Neuronal stem cell (in vitro differentiated cells): ENCODE measurements around the gene OR10H2.

Experiments
- DNase-seq: peaks from one replicate; pipeline ENCODE4 v3.0.0-alpha.2; 2013; ENCODE audit warnings: low spot score
- H2AFZ ChIP-seq: one replicate; pipeline ENCODE4 v1.6.1; 2013; ENCODE audit warnings: mild to moderate bottlenecking, low read length, inconsistent platforms
- H2AK5ac ChIP-seq: 2 replicates; pipeline ENCODE4 v1.6.1; 2013; ENCODE audit warnings: low read depth, mild to moderate bottlenecking, inconsistent platforms, low read length, moderate library complexity, mixed read lengths
- H2BK120ac ChIP-seq: 2 replicates; pipeline ENCODE4 v1.6.1; 2013; ENCODE audit warnings: low read depth, mild to moderate bottlenecking, inconsistent platforms, low read length, moderate library complexity, mixed read lengths
- H2BK12ac ChIP-seq: one replicate; pipeline ENCODE4 v1.6.1; 2013; ENCODE audit warnings: low read length, inconsistent platforms
- H2BK15ac ChIP-seq: 2 replicates; pipeline ENCODE4 v1.6.1; 2013; ENCODE audit warnings: mild to moderate bottlenecking, low read length, inconsistent platforms, mixed read lengths
- H2BK5ac ChIP-seq: one replicate; pipeline ENCODE4 v1.6.1; 2013; ENCODE audit warnings: inconsistent platforms, mild to moderate bottlenecking, low read length, moderate library complexity
- H3K14ac ChIP-seq: one replicate; pipeline ENCODE4 v1.6.1; 2013; ENCODE audit warnings: low read length, inconsistent platforms
- H3K18ac ChIP-seq: 2 replicates; pipeline ENCODE4 v1.6.1; 2013; ENCODE audit warnings: low read length, inconsistent platforms
- H3K23ac ChIP-seq: 2 replicates; pipeline ENCODE4 v1.6.1; 2013; ENCODE audit warnings: low read depth, mild to moderate bottlenecking, mixed read lengths, low read length, inconsistent platforms; ENCODE audit not compliant: poor library complexity
- H3K27ac ChIP-seq: replicated peaks from 3 replicates; pipeline ENCODE4 v1.5.1; 2013; ENCODE audit warnings: low read length, inconsistent platforms
- H3K27me3 ChIP-seq, 3 experiments: 2 replicates each; pipeline ENCODE4 v1.6.1; 2013; ENCODE audit warnings: low read length in 3 of 3, mild to moderate bottlenecking in 2 of 3, inconsistent platforms in 1 of 3, low read depth in 1 of 3, mixed read lengths in 1 of 3, moderate library complexity in 1 of 3; ENCODE audit not compliant: control insufficient read depth in 3 of 3, insufficient read depth in 3 of 3
- H3K36me3 ChIP-seq, 2 donors: replicated peaks in 1 of 2; 2 replicates each; pipeline ENCODE4 v1.6.1; 2013; ENCODE audit warnings: low read length in 2 of 2; ENCODE audit not compliant: control insufficient read depth in 2 of 2, insufficient read depth in 2 of 2
- H3K4ac ChIP-seq: 2 replicates; pipeline ENCODE4 v1.6.1; 2013; ENCODE audit warnings: inconsistent platforms, mild to moderate bottlenecking, low read length, moderate library complexity
- H3K4me1 ChIP-seq, 2 donors: 1 replicate in 1 of 2; 2 replicates in 1 of 2; pipeline ENCODE4 v1.6.1; 2013; ENCODE audit warnings: low read length in 2 of 2, low read depth in 1 of 2; ENCODE audit not compliant: control insufficient read depth in 2 of 2, insufficient read depth in 1 of 2
- H3K4me2 ChIP-seq: one replicate; pipeline ENCODE4 v1.6.1; 2013; ENCODE audit warnings: mild to moderate bottlenecking, low read length, inconsistent platforms; ENCODE audit not compliant: insufficient read depth, poor library complexity, severe bottlenecking
- H3K4me3 ChIP-seq, 2 donors: 2 replicates each; pipeline ENCODE4 v1.5.1; 2013; ENCODE audit warnings: low read length in 2 of 2, mild to moderate bottlenecking in 2 of 2, inconsistent platforms in 1 of 2, moderate library complexity in 1 of 2
- H3K79me1 ChIP-seq: one replicate; pipeline ENCODE4 v1.6.1; 2013; ENCODE audit warnings: low read depth, mild to moderate bottlenecking, inconsistent platforms, low read length, moderate library complexity
- H3K9ac ChIP-seq: one replicate; pipeline ENCODE4 v1.6.1; 2013; ENCODE audit warnings: mild to moderate bottlenecking, low read depth, low read length, inconsistent platforms; ENCODE audit not compliant: poor library complexity
- H3K9me3 ChIP-seq, 2 donors: replicated peaks in 1 of 2; 2 replicates each; pipeline versions ENCODE3 to v1.6.1; 2013; ENCODE audit warnings: low read length in 2 of 2, mild to moderate bottlenecking in 2 of 2, inconsistent platforms in 1 of 2, low read depth in 1 of 2, mixed read lengths in 1 of 2, moderate library complexity in 1 of 2; ENCODE audit not compliant: control insufficient read depth in 2 of 2, insufficient read depth in 1 of 2
- H4K8ac ChIP-seq: one replicate; pipeline ENCODE4 v1.6.1; 2013; ENCODE audit warnings: low read depth, mild to moderate bottlenecking, inconsistent platforms, low read length, moderate library complexity
- H4K91ac ChIP-seq: one replicate; pipeline ENCODE4 v1.6.1; 2013; ENCODE audit warnings: low read length, low read depth, mild to moderate bottlenecking, inconsistent platforms; ENCODE audit not compliant: poor library complexity
- WGBS, 2 donors: extraction: QIAGEN DNeasy Blood & Tissue Kit; methylation state at CpG; one replicate each; pipeline ENCODE4 v1.1.7; 2013; ENCODE audit warnings: missing lambda C conversion rate in 2 of 2, mixed read lengths in 1 of 2; ENCODE audit not compliant: insufficient read length in 2 of 2, insufficient replicate concordance in 1 of 2; ENCODE audit errors: extremely low coverage in 2 of 2; 5-methylcytosine and 5-hydroxymethylcytosine counted together

Gene OR10H2

GRCh38 chr19:15775249-15775648 is 47.4 kb downstream of the OR10H2 start:
- WGBS, 2 donors: no CpG with 5 or more reads among the region's 2 CpGs
- H2AFZ ChIP-seq: no peak overlapping the region
- no peaks in the 10 kb centered on the region for H3K36me3 ChIP-seq
- H3K14ac ChIP-seq: no peak overlapping the region
- H3K27ac ChIP-seq: no peak overlapping the region
- no peak overlapping the region for H2BK120ac ChIP-seq
- peaks cover 0 to 7% of the 10 kb centered on the region in 2 donors for H3K4me1 ChIP-seq
- H4K8ac ChIP-seq: no peak overlapping the region
- no peak overlapping the region for H2BK12ac ChIP-seq
- no peak overlapping the region for H3K23ac ChIP-seq
- no peak for DNase-seq
- H2BK5ac ChIP-seq: no peak overlapping the region
- no peak overlapping the region for H3K4me3 ChIP-seq
- no peak overlapping the region for H4K91ac ChIP-seq
- H3K4me2 ChIP-seq: no peak overlapping the region
- H3K18ac ChIP-seq: no peak overlapping the region
- H2AK5ac ChIP-seq: no peak overlapping the region
- no peaks in the 10 kb centered on the region for H3K27me3 ChIP-seq
- H3K4ac ChIP-seq: no peak overlapping the region
- no peaks in the 10 kb centered on the region for H3K79me1 ChIP-seq
- peaks cover 0 to 34% of the 10 kb centered on the region in 2 donors for H3K9me3 ChIP-seq
- H3K9ac ChIP-seq: no peak overlapping the region
- H2BK15ac ChIP-seq: no peak overlapping the region

GRCh38 chr19:15776264-15776663 is 48.4 kb downstream of the OR10H2 start:
- no CpG with 5 or more reads among the region's 4 CpGs for WGBS, 2 donors
- Histone ChIP-seq H3K4me3 (peak overlapping the region in 1 of 2 donors; percentile 28), H3K9me3 (peaks cover 0 to 35% of the 10 kb centered on the region in 2 donors)

GRCh38 chr19:15776991-15777970 is 49.5 kb downstream of the OR10H2 start:
- WGBS, 2 donors: no CpG with 5 or more reads among the region's 9 CpGs
- no peaks in the 10 kb centered on the region for H3K79me1 ChIP-seq
- no peak overlapping the region for H2AK5ac ChIP-seq
- H4K91ac ChIP-seq: no peak overlapping the region
- H2BK12ac ChIP-seq: no peak overlapping the region
- DNase-seq: no peak
- no peak overlapping the region for H3K27ac ChIP-seq
- no peak overlapping the region for H3K4me2 ChIP-seq
- no peak overlapping the region for H3K23ac ChIP-seq
- no peak overlapping the region for H2BK5ac ChIP-seq
- H3K9ac ChIP-seq: no peak overlapping the region
- peaks cover 0 to 43% of the 10 kb centered on the region in 2 donors for H3K9me3 ChIP-seq
- H2AFZ ChIP-seq: no peak overlapping the region
- H3K4me3 ChIP-seq: no peak overlapping the region
- H3K36me3 ChIP-seq: no peaks in the 10 kb centered on the region
- peaks cover 0 to 10% of the 10 kb centered on the region in 2 donors for H3K4me1 ChIP-seq
- no peaks in the 10 kb centered on the region for H3K27me3 ChIP-seq
- H2BK120ac ChIP-seq: no peak overlapping the region
- no peak overlapping the region for H3K14ac ChIP-seq
- no peak overlapping the region for H3K18ac ChIP-seq
- no peak overlapping the region for H4K8ac ChIP-seq
- H3K4ac ChIP-seq: no peak overlapping the region
- H2BK15ac ChIP-seq: no peak overlapping the region

More at GRCh38 chr19:15776264-15776663, 48.4 kb downstream of the OR10H2 start:
- Histone ChIP-seq H2BK12ac (no peak overlapping the region), H3K18ac (no peak overlapping the region), H3K4ac (no peak overlapping the region), H2AK5ac (no peak overlapping the region), H3K9ac (no peak overlapping the region), H2BK5ac (no peak overlapping the region), H2BK15ac (no peak overlapping the region), H3K36me3 (no peaks in the 10 kb centered on the region), H3K27me3 (no peaks in the 10 kb centered on the region), H4K8ac (no peak overlapping the region), H3K14ac (no peak overlapping the region), H2AFZ (no peak overlapping the region), H3K27ac (no peak overlapping the region), H3K23ac (no peak overlapping the region), H2BK120ac (no peak overlapping the region), H3K4me1 (peaks cover 0 to 10% of the 10 kb centered on the region in 2 donors), H3K4me2 (no peak overlapping the region), H4K91ac (no peak overlapping the region), H3K79me1 (no peaks in the 10 kb centered on the region)
- no peak for DNase-seq
